HEK293T (cell line): ENCODE measurements around the gene C5orf15.

ENCODE experiments used
- CTCF ChIA-PET: fragments of 350-600 bp; formaldehyde crosslinking; extraction: SDS; loops from one replicate; lab custom pipeline; 2021; ENCODE audit warnings: antibody characterized with exemption, inconsistent platforms; lab: Yijun Ruan, JAX
- POLR2A ChIA-PET: fragments of 350-600 bp; formaldehyde crosslinking; extraction: SDS; loops from one replicate; lab custom pipeline; 2020; ENCODE audit warnings: antibody characterized with exemption, inconsistent platforms; lab: Yijun Ruan, JAX
- DNase-seq: peaks from one replicate; pipeline ENCODE4 v3.0.0; 2012; ENCODE audit warnings: mixed read lengths; ENCODE audit errors: extremely low spot score
- ARNT ChIP-seq: fragments of 450-650 bp; IDR thresholded peaks from 2 replicates; pipeline ENCODE4 v1.6.1; 2017; ENCODE audit warnings: mild to moderate bottlenecking
- BHLHE40 ChIP-seq: fragments of 450-650 bp; IDR thresholded peaks from 2 replicates; pipeline ENCODE4 v1.6.1; 2016; ENCODE audit warnings: mild to moderate bottlenecking, moderate library complexity, borderline replicate concordance
- CTBP1 ChIP-seq: fragments of 450-650 bp; IDR thresholded peaks from 2 replicates; pipeline ENCODE4 v1.6.1; 2016; ENCODE audit warnings: borderline replicate concordance
- ELF4 ChIP-seq: fragments of 450-650 bp; IDR thresholded peaks from 2 replicates; pipeline ENCODE4 v1.6.1; 2017; ENCODE audit warnings: antibody characterized with exemption
- FOXA1 ChIP-seq: fragments of 450-650 bp; IDR thresholded peaks from 2 replicates; pipeline ENCODE4 v1.6.1; 2016; ENCODE audit warnings: mild to moderate bottlenecking
- FOXK2 ChIP-seq: fragments of 450-650 bp; IDR thresholded peaks from 2 replicates; pipeline ENCODE4 v1.6.1; 2016; ENCODE audit warnings: mild to moderate bottlenecking
- FOXM1 ChIP-seq: fragments of 450-650 bp; IDR thresholded peaks from 2 replicates; pipeline ENCODE4 v1.6.1; 2017; ENCODE audit warnings: mild to moderate bottlenecking, borderline replicate concordance
- HDGF ChIP-seq: fragments of 450-650 bp; IDR thresholded peaks from 2 replicates; pipeline ENCODE4 v1.6.1; 2017; ENCODE audit warnings: antibody characterized with exemption, borderline replicate concordance
- L3MBTL2 ChIP-seq: fragments of 450-650 bp; conservative IDR thresholded peaks from 2 replicates; pipeline ENCODE4 v1.6.1; 2016; ENCODE audit warnings: mild to moderate bottlenecking
- LEF1 ChIP-seq: fragments of 450-650 bp; IDR thresholded peaks from 2 replicates; pipeline ENCODE4 v1.6.1; 2017; ENCODE audit warnings: mild to moderate bottlenecking, borderline replicate concordance
- NFRKB ChIP-seq: fragments of 450-650 bp; IDR thresholded peaks from 2 replicates; pipeline ENCODE4 v1.6.1; 2016; ENCODE audit warnings: mild to moderate bottlenecking, moderate library complexity
- SP1 ChIP-seq: fragments of 450-650 bp; IDR thresholded peaks from 2 replicates; pipeline ENCODE4 v1.6.1; 2017
- SUZ12 ChIP-seq: fragments of 450-650 bp; IDR thresholded peaks from 2 replicates; pipeline ENCODE4 v1.6.1; 2016; ENCODE audit warnings: mild to moderate bottlenecking
- TARDBP ChIP-seq: fragments of 450-650 bp; IDR thresholded peaks from 2 replicates; pipeline ENCODE4 v1.6.1; 2016
- ZNF384 ChIP-seq: fragments of 450-650 bp; IDR thresholded peaks from 2 replicates; pipeline ENCODE4 v1.6.1; 2016
- TF ChIP-seq, protein P1 (sequence below): fragments of 450-650 bp; IDR thresholded peaks from 2 replicates; pipeline ENCODE4 v1.6.1; 2016

The C5orf15 gene

DNA sequence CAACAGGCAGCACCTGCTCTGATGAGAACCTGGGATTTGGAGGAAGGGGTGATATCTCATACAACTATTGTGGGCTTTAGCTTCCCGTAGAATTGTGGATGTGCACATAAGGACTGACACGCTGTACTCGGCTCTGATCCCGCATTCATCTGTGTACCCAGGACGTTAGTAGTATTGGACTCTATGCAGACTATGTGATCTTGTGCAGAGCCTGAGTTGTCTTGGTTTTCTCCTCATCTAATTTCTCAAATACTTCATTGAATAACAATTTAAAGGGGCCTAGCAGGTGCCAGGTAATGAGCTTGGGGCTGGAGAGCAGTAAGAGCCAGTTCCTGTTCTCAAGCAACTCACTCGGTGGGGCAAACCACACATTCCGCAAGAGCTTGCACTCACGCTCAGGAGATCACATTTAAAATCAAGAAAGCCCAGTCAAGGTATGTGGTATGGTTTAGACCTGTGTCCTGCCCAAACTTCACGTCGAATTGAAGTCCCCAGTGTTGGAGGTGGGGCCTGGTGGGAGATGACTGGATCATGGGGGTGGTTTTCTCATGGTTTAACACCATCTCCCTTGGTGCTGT, 14.8 kb downstream of the C5orf15 start:
- TF ChIP-seq, protein P1, sequence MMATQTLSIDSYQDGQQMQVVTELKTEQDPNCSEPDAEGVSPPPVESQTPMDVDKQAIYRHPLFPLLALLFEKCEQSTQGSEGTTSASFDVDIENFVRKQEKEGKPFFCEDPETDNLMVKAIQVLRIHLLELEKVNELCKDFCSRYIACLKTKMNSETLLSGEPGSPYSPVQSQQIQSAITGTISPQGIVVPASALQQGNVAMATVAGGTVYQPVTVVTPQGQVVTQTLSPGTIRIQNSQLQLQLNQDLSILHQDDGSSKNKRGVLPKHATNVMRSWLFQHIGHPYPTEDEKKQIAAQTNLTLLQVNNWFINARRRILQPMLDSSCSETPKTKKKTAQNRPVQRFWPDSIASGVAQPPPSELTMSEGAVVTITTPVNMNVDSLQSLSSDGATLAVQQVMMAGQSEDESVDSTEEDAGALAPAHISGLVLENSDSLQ, result no peak
- TF ChIP-seq NFRKB (no peak), L3MBTL2 (no peak), ELF4 (no peak), HDGF (no peak), SUZ12 (no peak), LEF1 (no peak), FOXA1 (no peak), SP1 (no peak), ZNF384 (no peak), TARDBP (no peak), FOXK2 (no peak), BHLHE40 (no peak), FOXM1 (no peak), ARNT (no peak)
- no peak for DNase-seq
- CTCF ChIA-PET, result no interaction called here
- POLR2A ChIA-PET, result no interaction called here

DNA sequence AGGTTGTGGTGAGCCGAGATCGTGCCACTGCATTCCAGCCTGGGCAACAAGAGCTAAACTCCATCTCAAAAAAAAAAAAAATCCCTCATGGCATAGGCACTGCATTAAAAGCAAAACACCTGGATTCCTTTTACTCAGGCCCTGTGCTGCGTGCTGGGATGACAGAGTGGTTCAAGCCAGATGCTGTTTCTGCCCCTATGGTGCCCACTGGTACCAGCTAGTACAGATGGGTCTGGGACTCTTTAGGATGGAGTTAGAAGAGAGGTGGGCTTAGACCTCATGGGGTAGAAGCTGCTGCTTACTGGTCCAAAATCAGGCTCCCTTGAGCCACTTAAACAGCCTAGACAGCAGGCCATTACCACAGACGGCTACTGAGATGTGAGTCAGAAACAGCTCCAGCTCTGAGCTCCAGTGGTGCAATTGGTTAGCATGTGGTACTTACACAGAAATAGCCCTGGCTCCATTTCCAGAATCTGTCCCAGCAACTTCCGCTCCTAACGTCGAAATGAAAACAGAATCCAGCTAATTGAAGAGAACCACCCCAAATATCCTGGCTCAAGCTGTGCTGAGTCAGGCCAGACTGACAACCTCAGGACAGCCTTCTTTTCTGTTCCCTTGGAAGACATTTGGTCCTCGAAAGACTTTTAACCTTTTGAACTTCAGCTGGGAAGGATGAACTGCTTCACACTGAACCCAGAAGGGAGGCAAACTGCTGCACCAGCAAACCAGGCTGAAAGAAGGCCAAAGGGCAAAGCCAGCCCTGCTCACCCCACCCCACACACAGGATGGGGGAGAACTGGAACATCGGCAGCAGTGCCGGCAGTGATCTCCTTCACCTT, 15.5 kb downstream of the C5orf15 start:
- CTCF ChIA-PET, result no interaction called here
- DNase-seq, result no peak
- TF ChIP-seq FOXA1, result no peak
- no peak for TF ChIP-seq FOXM1
- no peak for TF ChIP-seq TARDBP
- no peak for TF ChIP-seq FOXK2
- TF ChIP-seq, protein P1, result no peak
- no peak for TF ChIP-seq CTBP1
- TF ChIP-seq HDGF, result no peak
- no peak for TF ChIP-seq SP1
- POLR2A ChIA-PET, result no interaction called here

DNA sequence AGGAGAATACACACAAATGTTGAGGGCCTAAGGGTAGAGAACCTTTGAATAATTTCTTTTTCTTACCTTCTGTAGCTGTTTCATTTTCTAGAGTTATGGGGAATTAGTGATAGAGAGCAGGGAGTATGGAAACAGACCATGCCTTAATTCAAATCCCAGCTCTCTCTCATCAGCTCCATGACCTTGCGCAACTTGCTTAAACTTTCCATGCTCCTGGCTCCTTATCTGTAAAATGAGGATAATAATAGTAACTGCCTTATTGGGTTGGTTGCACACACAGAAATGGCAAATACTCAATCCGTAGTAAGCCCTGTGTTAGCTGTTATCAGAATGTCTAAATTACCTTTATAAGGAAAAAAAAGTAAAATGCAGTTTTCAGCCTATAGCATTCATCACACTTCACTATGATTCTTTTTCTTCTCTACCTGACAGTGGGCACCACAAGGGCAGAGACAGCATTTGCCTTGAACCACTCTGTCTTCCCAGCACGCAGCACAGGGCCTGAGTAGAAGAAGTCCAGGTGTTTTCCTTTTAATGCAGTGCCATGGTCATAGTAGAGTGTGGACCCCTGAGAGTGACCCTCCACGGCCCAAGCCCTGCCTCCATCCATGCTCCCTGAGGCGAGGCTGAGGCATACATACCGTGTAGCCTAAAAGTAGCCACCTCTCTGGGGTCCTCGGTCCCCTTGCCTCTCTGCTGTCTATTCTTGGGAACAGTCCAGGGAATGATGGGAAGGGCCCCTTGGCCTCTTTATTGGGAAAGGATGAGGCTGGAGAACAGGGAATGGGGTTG, 17.4 kb downstream of the C5orf15 start:
- no peak for DNase-seq
- POLR2A ChIA-PET, result no interaction called here
- no peak for TF ChIP-seq FOXM1
- TF ChIP-seq BHLHE40, result no peak
- TF ChIP-seq SP1, result no peak
- TF ChIP-seq ZNF384, result no peak
- no peak for TF ChIP-seq CTBP1
- no peak for TF ChIP-seq LEF1
- no peak for TF ChIP-seq ELF4
- TF ChIP-seq SUZ12, result no peak
- no peak for TF ChIP-seq NFRKB
- no peak for TF ChIP-seq L3MBTL2
- TF ChIP-seq TARDBP, result no peak
- TF ChIP-seq FOXA1, result no peak
- TF ChIP-seq, protein P1, result no peak
- TF ChIP-seq ARNT, result no peak
- no peak for TF ChIP-seq HDGF
- no peak for TF ChIP-seq FOXK2
- CTCF ChIA-PET, result interaction anchor here (1.0 kb wide), 1 partner anchor 46 kb away, joined by 3 read pairs; no protein-coding TSS in a partner anchor

DNA sequence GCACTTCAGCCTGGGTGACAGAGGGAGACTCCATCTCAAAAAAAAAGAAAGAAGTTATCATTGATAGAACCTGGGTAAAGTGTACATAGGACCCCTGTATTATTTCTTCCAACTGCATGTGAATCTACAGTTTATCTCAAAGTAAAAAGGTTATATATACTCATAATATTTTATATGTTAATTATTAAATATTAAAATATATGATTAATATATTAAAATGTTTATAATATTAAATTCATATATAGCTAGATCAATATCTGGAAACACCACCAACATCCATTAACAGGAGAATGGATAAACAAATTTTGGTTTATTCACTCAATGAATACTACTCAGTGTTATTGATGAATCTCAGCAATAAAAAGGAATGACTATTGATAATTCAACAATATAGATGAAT, 19.7 kb downstream of the C5orf15 start:
- TF ChIP-seq ARNT (no peak), L3MBTL2 (no peak), LEF1 (no peak), TARDBP (no peak), SP1 (no peak)
- ChIA-PET CTCF (no interaction called here), POLR2A (no interaction called here)
- DNase-seq, result no peak

DNA sequence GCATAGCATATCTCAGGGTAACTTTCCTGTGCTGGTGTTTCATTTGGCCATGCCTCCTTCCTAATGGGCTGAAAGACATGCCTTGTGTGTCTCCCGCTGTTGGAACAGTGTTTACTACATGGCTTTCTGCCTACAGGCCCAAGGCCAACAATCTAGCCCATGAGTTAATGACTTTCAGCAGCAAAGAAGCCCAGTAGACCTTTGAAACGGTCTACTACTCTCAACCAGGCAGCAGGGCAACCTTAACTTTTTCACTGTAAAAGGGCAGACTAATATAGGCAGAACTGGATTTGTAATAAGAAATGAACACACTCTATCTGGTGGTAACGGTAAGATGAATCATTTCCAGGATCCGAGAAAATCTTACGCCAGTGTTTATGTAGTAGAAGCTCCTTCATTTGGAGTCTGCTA, 21.0 kb downstream of the C5orf15 start:
- POLR2A ChIA-PET, result no interaction called here
- CTCF ChIA-PET, result no interaction called here
- no peak for DNase-seq
- TF ChIP-seq BHLHE40 (no peak), CTBP1 (no peak), FOXK2 (no peak), SP1 (no peak), SUZ12 (no peak)

DNA sequence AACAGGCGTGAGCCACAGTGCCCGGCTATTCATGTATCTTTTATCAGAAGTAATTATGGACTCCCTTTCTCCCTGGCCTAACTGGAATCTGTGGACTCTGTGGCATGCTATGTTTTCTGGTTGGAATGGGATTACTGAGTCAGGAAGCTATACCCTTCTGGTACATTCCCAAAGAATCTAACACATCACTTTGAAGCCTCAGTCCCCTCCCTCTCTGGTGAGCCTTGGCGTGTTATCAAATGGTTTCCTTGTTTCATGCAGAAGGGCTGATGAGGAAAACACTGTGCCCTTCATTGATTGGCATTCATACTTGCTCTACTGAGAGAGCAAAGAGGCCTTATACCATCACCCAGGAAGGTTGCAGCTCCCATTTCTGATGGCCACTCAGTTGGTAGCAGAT, 22.9 kb downstream of the C5orf15 start:
- CTCF ChIA-PET, result interaction anchor here (1.4 kb wide), 1 partner anchor 522 kb away, joined by 8 read pairs; no protein-coding TSS in a partner anchor
- no peak for DNase-seq
- TF ChIP-seq LEF1 (no peak), NFRKB (no peak)
- POLR2A ChIA-PET, result no interaction called here
